Neural cell (in vitro differentiated cells): Measurements from ENCODE around the gene FOXD2. TPM values are rescaled to one million over a fixed set of nuclear protein-coding genes. Genes with fewer than 3 reads are reported as not detected.

ENCODE experiments used
- H2AFZ ChIP-seq: fragments of 200-600, 300-800 bp; sonication (generic), shearing (Covaris generic); 2 replicates; pipeline ENCODE4 v1.6.0; 2014; ENCODE audit warnings: low read depth, mild to moderate bottlenecking, antibody characterized with exemption, low read length, moderate library complexity
- H3F3A ChIP-seq: fragments of 200-600 bp; shearing (Covaris generic); 2 replicates; pipeline ENCODE4 v1.6.1; 2016; ENCODE audit warnings: mild to moderate bottlenecking, moderate library complexity, mixed read lengths, antibody characterized with exemption, low read length; ENCODE audit not compliant: insufficient read depth, poor library complexity, severe bottlenecking
- H3K27ac ChIP-seq: fragments of 200-600, 300-800 bp; sonication (generic), shearing (Covaris generic); 2 replicates; pipeline ENCODE4 v1.5.1; 2014; ENCODE audit warnings: mild to moderate bottlenecking, low read length, moderate library complexity
- H3K27me3 ChIP-seq: fragments of 300-800, 200-600 bp; sonication (generic), shearing (Covaris generic); 2 replicates; pipeline ENCODE4 v1.6.0; 2014; ENCODE audit warnings: mild to moderate bottlenecking, low read depth, low read length, moderate library complexity; ENCODE audit not compliant: insufficient read depth
- H3K36me3 ChIP-seq: fragments of 300-800, 200-600 bp; sonication (generic), shearing (Covaris generic); 2 replicates; pipeline ENCODE4 v1.5.1; 2014; ENCODE audit warnings: mild to moderate bottlenecking, antibody characterized with exemption, low read length, moderate library complexity; ENCODE audit not compliant: insufficient read depth
- H3K4me2 ChIP-seq: fragments of 300-800, 200-600 bp; sonication (generic), shearing (Covaris generic); 2 replicates; pipeline ENCODE4 v1.6.0; 2014; ENCODE audit warnings: mild to moderate bottlenecking, low read length
- H3K4me3 ChIP-seq: fragments of 300-800, 200-600 bp; sonication (generic), shearing (Covaris generic); 2 replicates; pipeline ENCODE4 v1.5.1; 2014; ENCODE audit warnings: mild to moderate bottlenecking, low read length, moderate library complexity
- H3K79me2 ChIP-seq: fragments of 200-600 bp; shearing (Covaris generic); replicated peaks from 2 replicates; pipeline ENCODE4 v1.6.0; 2014; ENCODE audit warnings: mild to moderate bottlenecking, low read length, moderate library complexity; ENCODE audit not compliant: insufficient read depth
- H3K9ac ChIP-seq: fragments of 300-800, 200-600 bp; sonication (generic), shearing (Covaris generic); 2 replicates; pipeline ENCODE4 v1.6.1; 2016; ENCODE audit warnings: mild to moderate bottlenecking, low read length, mixed read lengths
- H3K9me2 ChIP-seq: fragments of 200-600 bp; shearing (Covaris generic); 2 replicates; pipeline ENCODE4 v1.6.1; 2016; ENCODE audit warnings: mild to moderate bottlenecking, low read length, mixed read lengths; ENCODE audit not compliant: insufficient read depth
- H3K9me3 ChIP-seq: fragments of 200-600, 300-800 bp; sonication (generic), shearing (Covaris generic); 2 replicates; pipeline ENCODE4 v1.6.1; 2016; ENCODE audit warnings: mild to moderate bottlenecking, mixed run types, low read length, moderate library complexity, mixed read lengths
- H4K20me1 ChIP-seq: fragments of 200-600 bp; shearing (Covaris generic); 2 replicates; pipeline ENCODE4 v1.6.1; 2016; ENCODE audit warnings: mild to moderate bottlenecking, mixed run types; ENCODE audit not compliant: insufficient read depth
- CTCF ChIP-seq: fragments of 450-650 bp; IDR thresholded peaks from 2 replicates; pipeline ENCODE4 v1.5.1; 2014; ENCODE audit warnings: antibody characterized with exemption, mild to moderate bottlenecking, moderate library complexity; ENCODE audit not compliant: poor library complexity, severe bottlenecking
- EP300 ChIP-seq: fragments of 450-650 bp; conservative IDR thresholded peaks from 2 replicates; pipeline ENCODE4 v1.6.1; 2014; ENCODE audit warnings: antibody characterized with exemption, mild to moderate bottlenecking, moderate library complexity; ENCODE audit not compliant: poor library complexity, severe bottlenecking
- EZH2 ChIP-seq: fragments of 200-600, 300-800 bp; shearing (Covaris generic), sonication (generic); IDR thresholded peaks from 2 replicates; pipeline ENCODE4 v1.6.1; 2014; ENCODE audit warnings: antibody characterized with exemption, low read length, borderline replicate concordance, mild to moderate bottlenecking; ENCODE audit not compliant: insufficient read depth, poor library complexity, severe bottlenecking
- MXI1 ChIP-seq: fragments of 450-650 bp; conservative IDR thresholded peaks from 2 replicates; pipeline ENCODE4 v1.6.1; 2014; ENCODE audit warnings: antibody characterized with exemption, mild to moderate bottlenecking; ENCODE audit not compliant: poor library complexity, severe bottlenecking
- POLR2AphosphoS5 ChIP-seq: IDR thresholded peaks from 2 replicates; pipeline ENCODE4 v1.6.1; 2012
- RAD21 ChIP-seq: fragments of 450-650 bp; conservative IDR thresholded peaks from 2 replicates; pipeline ENCODE4 v1.6.1; 2014; ENCODE audit warnings: antibody characterized with exemption, mild to moderate bottlenecking, moderate library complexity
- SMC3 ChIP-seq: fragments of 450-650 bp; conservative IDR thresholded peaks from 2 replicates; pipeline ENCODE4 v1.6.1; 2014; ENCODE audit warnings: antibody characterized with exemption, mild to moderate bottlenecking, moderate library complexity; ENCODE audit not compliant: poor library complexity
- TAF1 ChIP-seq: IDR thresholded peaks from 2 replicates; pipeline ENCODE4 v1.6.1; 2012; ENCODE audit warnings: low read depth
- polyA plus RNA-seq: library from polyadenylated mRNA; depleted of rRNA; stranded (reverse); fragments of >200 nt; gene quantifications from 2 replicates; pipeline ENCODE4 v1.2.3, GENCODE V29; 2014
- TF ChIP-seq, protein P1 (sequence below): IDR thresholded peaks from 2 replicates; pipeline ENCODE4 v1.6.1; 2012; ENCODE audit warnings: borderline replicate concordance

FOXD2 gene
- polyA plus RNA-seq, 1 donor from 2014 or later, result not detected

DNA sequence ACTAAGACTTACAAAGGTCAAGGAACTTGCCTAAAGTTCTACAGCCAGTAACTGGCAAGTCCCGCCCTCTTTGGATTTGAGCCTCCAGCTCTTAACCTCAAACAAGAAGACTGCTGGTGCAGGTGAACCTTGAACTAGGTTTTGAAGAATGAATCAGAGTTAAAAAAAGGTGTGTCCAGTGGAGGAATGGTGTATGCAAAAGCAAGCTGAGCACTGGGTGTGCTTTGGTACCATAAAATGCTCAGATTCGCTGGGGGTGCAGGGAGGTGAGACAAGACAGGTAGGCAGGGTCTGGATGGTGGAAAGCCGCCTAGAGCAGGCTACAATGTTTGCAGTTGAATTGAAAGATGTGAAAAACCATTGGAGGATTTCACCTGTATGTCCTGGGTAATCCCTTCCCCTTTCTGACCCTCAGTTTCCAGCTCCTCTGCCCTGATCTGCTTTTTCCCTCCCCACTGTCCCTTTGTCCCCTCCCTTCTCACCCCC, 39.8 kb downstream of the FOXD2 start:
- Histone ChIP-seq H3K36me3 (no peaks in the 10 kb centered on the region), H3K79me2 (no peaks in the 10 kb centered on the region), H4K20me1 (no peaks in the 10 kb centered on the region), H3K9me2 (no peaks in the 10 kb centered on the region), H3K27ac (no peak overlapping the region), H3K9me3 (no peaks in the 10 kb centered on the region), H3F3A (no peaks in the 10 kb centered on the region), H2AFZ (no peak overlapping the region), H3K4me2 (no peak overlapping the region), H3K4me3 (no peak overlapping the region), H3K9ac (no peak overlapping the region), H3K27me3 (no peaks in the 10 kb centered on the region)
- no peak for TF ChIP-seq SMC3
- no peak for TF ChIP-seq EP300
- no peak for TF ChIP-seq TAF1
- TF ChIP-seq MXI1, result no peak
- no peak for TF ChIP-seq EZH2
- TF ChIP-seq POLR2AphosphoS5, result no peak
- no peak for TF ChIP-seq RAD21
- TF ChIP-seq CTCF, result no peak
- TF ChIP-seq, protein P1, sequence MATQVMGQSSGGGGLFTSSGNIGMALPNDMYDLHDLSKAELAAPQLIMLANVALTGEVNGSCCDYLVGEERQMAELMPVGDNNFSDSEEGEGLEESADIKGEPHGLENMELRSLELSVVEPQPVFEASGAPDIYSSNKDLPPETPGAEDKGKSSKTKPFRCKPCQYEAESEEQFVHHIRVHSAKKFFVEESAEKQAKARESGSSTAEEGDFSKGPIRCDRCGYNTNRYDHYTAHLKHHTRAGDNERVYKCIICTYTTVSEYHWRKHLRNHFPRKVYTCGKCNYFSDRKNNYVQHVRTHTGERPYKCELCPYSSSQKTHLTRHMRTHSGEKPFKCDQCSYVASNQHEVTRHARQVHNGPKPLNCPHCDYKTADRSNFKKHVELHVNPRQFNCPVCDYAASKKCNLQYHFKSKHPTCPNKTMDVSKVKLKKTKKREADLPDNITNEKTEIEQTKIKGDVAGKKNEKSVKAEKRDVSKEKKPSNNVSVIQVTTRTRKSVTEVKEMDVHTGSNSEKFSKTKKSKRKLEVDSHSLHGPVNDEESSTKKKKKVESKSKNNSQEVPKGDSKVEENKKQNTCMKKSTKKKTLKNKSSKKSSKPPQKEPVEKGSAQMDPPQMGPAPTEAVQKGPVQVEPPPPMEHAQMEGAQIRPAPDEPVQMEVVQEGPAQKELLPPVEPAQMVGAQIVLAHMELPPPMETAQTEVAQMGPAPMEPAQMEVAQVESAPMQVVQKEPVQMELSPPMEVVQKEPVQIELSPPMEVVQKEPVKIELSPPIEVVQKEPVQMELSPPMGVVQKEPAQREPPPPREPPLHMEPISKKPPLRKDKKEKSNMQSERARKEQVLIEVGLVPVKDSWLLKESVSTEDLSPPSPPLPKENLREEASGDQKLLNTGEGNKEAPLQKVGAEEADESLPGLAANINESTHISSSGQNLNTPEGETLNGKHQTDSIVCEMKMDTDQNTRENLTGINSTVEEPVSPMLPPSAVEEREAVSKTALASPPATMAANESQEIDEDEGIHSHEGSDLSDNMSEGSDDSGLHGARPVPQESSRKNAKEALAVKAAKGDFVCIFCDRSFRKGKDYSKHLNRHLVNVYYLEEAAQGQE, result no peak

GRCh38 chr1:47478090-47478489, 40.2 kb downstream of the FOXD2 start:
- no peak overlapping the region for H2AFZ ChIP-seq

More at GRCh38 chr1:47478090-47478489, 40.2 kb downstream of the FOXD2 start:
- H3K9ac ChIP-seq, result no peak overlapping the region
- H3K4me3 ChIP-seq, result no peak overlapping the region
- H3K27me3 ChIP-seq, result no peaks in the 10 kb centered on the region
- H3K9me2 ChIP-seq, result no peaks in the 10 kb centered on the region
- no peaks in the 10 kb centered on the region for H3K36me3 ChIP-seq
- no peak overlapping the region for H3K4me2 ChIP-seq
- H4K20me1 ChIP-seq, result no peaks in the 10 kb centered on the region
- no peak overlapping the region for H3K27ac ChIP-seq
- H3F3A ChIP-seq, result no peaks in the 10 kb centered on the region
- no peaks in the 10 kb centered on the region for H3K79me2 ChIP-seq
- H3K9me3 ChIP-seq, result no peaks in the 10 kb centered on the region
- TF ChIP-seq POLR2AphosphoS5 (no peak), EZH2 (no peak)
- TF ChIP-seq, protein P1, result no peak
